Measurements from ENCODE around the gene CWC27. TPM values are rescaled to one million over a fixed set of nuclear protein-coding genes. Genes with fewer than 3 reads are reported as not detected.
"Not testable (repeated sequence)": the region's sequence is repeated elsewhere in the genome, so short reads cannot be mapped to it uniquely, and the experiment has no call there.

CWC27 gene
- total and polyA plus RNA-seq, 2 experiments from 2014 or later = 16.3 to 51.6 TPM

DNA sequence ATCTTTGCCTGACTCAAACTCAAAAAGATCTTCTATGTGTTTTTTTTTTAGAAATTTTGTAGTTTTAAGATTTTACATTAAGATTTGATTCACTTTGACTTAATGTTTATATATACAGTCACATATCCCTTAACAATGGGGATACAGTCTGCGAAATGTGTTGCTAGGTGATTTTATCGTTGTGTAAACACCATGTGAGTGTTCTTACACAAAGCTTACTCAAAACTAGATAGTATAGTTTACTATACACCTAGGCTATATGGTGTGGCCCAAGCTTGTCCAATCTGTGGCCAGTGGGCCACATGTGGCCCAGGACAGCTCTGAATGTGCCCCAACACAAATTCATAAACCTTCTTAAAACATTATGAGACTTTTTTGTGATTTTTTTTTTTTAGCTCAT, 131.9 kb downstream of the CWC27 start:
- H3K27me3 ChIP-seq = no peaks in the 10 kb centered on the region
- no peaks in the 10 kb centered on the region for H3K36me3 ChIP-seq
- H3K4me3 ChIP-seq = no peak overlapping the region
- no peak for DNase-seq (ENCODE audit: low read depth in 1 of 2, low spot score in 1 of 2)
- no peak for TF ChIP-seq CTCF (IDR thresholded peaks at IDR 0.05; ENCODE audit: low read depth, low read length)
- H3K9me3 ChIP-seq (ENCODE audit: low read depth) = no peaks in the 10 kb centered on the region
- no peaks in the 10 kb centered on the region for H3K4me1 ChIP-seq (ENCODE audit: low read depth)
- no peak overlapping the region for H3K27ac ChIP-seq

- not testable (repeated sequence) for H3K36me3 ChIP-seq; H3K27me3 ChIP-seq; DNase-seq (ENCODE audit: low read depth in 1 of 2, low spot score in 1 of 2); H3K27ac ChIP-seq; H3K4me3 ChIP-seq; H3K9me3 ChIP-seq (ENCODE audit: low read depth); H3K4me1 ChIP-seq (ENCODE audit: low read depth)
Measured at GRCh38 chr5:64907399-64907798, 138.7 kb downstream of the CWC27 start.

GRCh38 chr5:64914396-64914795, 145.7 kb downstream of the CWC27 start:
- TF ChIP-seq CTCF (IDR thresholded peaks at IDR 0.05; ENCODE audit: low read depth, low read length) = no peak
- Histone ChIP-seq H3K4me1 (ENCODE audit: low read depth) (no peaks in the 10 kb centered on the region), H3K27ac (no peak overlapping the region), H3K36me3 (no peaks in the 10 kb centered on the region), H3K27me3 (no peaks in the 10 kb centered on the region), H3K9me3 (ENCODE audit: low read depth) (no peaks in the 10 kb centered on the region), H3K4me3 (no peak overlapping the region)
- peak in 1 of 2 donors; percentile 72 for DNase-seq (ENCODE audit: low read depth in 1 of 2, low spot score in 1 of 2)

GRCh38 chr5:64918083-64918482, 149.4 kb downstream of the CWC27 start:
- Histone ChIP-seq H3K27ac (no peak overlapping the region), H3K4me3 (no peak overlapping the region), H3K27me3 (no peaks in the 10 kb centered on the region), H3K9me3 (ENCODE audit: low read depth) (no peaks in the 10 kb centered on the region), H3K4me1 (ENCODE audit: low read depth) (no peaks in the 10 kb centered on the region), H3K36me3 (no peaks in the 10 kb centered on the region)
- DNase-seq (ENCODE audit: low read depth in 1 of 2, low spot score in 1 of 2) = no peak
- no peak for TF ChIP-seq CTCF (IDR thresholded peaks at IDR 0.05; ENCODE audit: low read depth, low read length)

DNA sequence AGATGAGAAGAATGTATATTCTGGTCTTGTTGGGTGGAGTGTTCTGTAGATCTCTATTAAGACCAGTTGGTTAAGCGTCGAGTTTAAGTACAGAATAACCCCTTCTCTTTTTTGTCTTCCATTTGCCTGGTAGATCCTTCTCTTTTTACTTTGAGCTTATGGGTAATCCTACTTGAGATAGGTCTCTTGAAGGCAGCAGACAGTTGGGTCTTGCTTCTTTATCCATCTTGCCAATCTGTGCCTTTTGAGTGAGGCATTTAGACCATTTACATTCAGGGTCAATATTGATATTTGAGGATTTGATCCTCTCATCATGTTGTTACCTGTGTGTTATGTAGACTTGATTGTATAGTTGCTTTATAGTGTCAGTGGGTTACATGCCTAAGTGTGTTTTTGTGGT, 152.7 kb downstream of the CWC27 start:
- DNase-seq (ENCODE audit: low read depth in 1 of 2, low spot score in 1 of 2) = no peak
- TF ChIP-seq CTCF (IDR thresholded peaks at IDR 0.05; ENCODE audit: low read depth, low read length) = no peak
- no peaks in the 10 kb centered on the region for H3K4me1 ChIP-seq (ENCODE audit: low read depth)
- H3K27ac ChIP-seq = no peak overlapping the region
- H3K4me3 ChIP-seq = no peak overlapping the region
- H3K27me3 ChIP-seq = no peaks in the 10 kb centered on the region
- no peaks in the 10 kb centered on the region for H3K36me3 ChIP-seq
- no peaks in the 10 kb centered on the region for H3K9me3 ChIP-seq (ENCODE audit: low read depth)

- DNase-seq (ENCODE audit: low read depth in 1 of 2, low spot score in 1 of 2) = peak in 1 of 2 donors; percentile 57
Measured at GRCh38 chr5:64923151-64923685, 154.5 kb downstream of the CWC27 start.

More at GRCh38 chr5:64923151-64923685, 154.5 kb downstream of the CWC27 start:
- H3K27me3 ChIP-seq = no peaks in the 10 kb centered on the region
- H3K9me3 ChIP-seq (ENCODE audit: low read depth) = no peaks in the 10 kb centered on the region
- no peaks in the 10 kb centered on the region for H3K4me1 ChIP-seq (ENCODE audit: low read depth)
- no peak for TF ChIP-seq CTCF (IDR thresholded peaks at IDR 0.05; ENCODE audit: low read depth, low read length)
- H3K36me3 ChIP-seq = no peaks in the 10 kb centered on the region
- H3K27ac ChIP-seq = no peak overlapping the region
- no peak overlapping the region for H3K4me3 ChIP-seq

All from cardiac muscle cell (in vitro differentiated cells and primary cell).